ENCODE results near the gene MYO3B.

DNA sequence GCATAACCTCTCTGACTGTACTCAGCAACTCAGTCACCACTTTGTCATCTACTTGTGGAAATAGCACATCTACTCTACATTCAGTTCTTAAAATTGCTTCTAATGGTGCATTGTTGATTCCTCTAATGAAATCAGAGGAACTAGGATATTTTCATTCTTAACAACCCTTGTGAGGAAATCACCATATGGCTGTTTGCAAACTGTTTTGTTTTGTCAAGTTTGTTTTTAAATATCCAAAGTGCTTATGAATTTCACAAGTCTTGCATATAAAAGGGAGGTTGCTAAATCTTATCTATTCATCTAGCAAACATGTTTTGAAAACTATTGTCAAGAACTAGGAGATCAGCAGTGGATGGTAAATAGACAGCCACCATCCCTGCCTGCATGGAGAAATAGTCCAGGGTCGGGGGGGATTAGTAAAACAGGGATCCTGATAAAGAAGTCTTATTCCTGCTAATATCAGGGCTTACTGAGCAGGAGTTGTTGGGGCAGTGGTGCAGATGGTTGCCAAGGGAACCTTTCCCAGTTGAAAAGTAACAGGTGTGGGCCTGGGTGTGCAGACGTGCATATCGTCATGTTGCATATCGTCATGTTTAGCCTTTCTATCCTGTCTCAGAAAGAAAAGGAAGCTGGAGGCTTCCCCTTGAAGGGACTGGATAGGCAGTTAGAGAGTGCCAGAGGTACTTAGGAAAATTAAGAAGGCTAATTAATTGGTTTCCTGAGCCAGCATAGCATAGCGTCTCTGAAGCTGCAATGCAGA, 7.5 kb upstream of the MYO3B start:
- TF ChIP-seq SMC3 (IDR thresholded peaks at IDR 0.05; ENCODE audit: low read depth, low read length), result no peak
- TF ChIP-seq, protein P1, sequence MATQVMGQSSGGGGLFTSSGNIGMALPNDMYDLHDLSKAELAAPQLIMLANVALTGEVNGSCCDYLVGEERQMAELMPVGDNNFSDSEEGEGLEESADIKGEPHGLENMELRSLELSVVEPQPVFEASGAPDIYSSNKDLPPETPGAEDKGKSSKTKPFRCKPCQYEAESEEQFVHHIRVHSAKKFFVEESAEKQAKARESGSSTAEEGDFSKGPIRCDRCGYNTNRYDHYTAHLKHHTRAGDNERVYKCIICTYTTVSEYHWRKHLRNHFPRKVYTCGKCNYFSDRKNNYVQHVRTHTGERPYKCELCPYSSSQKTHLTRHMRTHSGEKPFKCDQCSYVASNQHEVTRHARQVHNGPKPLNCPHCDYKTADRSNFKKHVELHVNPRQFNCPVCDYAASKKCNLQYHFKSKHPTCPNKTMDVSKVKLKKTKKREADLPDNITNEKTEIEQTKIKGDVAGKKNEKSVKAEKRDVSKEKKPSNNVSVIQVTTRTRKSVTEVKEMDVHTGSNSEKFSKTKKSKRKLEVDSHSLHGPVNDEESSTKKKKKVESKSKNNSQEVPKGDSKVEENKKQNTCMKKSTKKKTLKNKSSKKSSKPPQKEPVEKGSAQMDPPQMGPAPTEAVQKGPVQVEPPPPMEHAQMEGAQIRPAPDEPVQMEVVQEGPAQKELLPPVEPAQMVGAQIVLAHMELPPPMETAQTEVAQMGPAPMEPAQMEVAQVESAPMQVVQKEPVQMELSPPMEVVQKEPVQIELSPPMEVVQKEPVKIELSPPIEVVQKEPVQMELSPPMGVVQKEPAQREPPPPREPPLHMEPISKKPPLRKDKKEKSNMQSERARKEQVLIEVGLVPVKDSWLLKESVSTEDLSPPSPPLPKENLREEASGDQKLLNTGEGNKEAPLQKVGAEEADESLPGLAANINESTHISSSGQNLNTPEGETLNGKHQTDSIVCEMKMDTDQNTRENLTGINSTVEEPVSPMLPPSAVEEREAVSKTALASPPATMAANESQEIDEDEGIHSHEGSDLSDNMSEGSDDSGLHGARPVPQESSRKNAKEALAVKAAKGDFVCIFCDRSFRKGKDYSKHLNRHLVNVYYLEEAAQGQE (IDR thresholded peaks at IDR 0.05; ENCODE audit: low read depth, low read length), result no peak
- no peak for TF ChIP-seq SIN3A (IDR thresholded peaks at IDR 0.05; ENCODE audit: borderline replicate concordance, low read depth, low read length)
- TF ChIP-seq, protein P2, sequence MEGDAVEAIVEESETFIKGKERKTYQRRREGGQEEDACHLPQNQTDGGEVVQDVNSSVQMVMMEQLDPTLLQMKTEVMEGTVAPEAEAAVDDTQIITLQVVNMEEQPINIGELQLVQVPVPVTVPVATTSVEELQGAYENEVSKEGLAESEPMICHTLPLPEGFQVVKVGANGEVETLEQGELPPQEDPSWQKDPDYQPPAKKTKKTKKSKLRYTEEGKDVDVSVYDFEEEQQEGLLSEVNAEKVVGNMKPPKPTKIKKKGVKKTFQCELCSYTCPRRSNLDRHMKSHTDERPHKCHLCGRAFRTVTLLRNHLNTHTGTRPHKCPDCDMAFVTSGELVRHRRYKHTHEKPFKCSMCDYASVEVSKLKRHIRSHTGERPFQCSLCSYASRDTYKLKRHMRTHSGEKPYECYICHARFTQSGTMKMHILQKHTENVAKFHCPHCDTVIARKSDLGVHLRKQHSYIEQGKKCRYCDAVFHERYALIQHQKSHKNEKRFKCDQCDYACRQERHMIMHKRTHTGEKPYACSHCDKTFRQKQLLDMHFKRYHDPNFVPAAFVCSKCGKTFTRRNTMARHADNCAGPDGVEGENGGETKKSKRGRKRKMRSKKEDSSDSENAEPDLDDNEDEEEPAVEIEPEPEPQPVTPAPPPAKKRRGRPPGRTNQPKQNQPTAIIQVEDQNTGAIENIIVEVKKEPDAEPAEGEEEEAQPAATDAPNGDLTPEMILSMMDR (IDR thresholded peaks at IDR 0.05), result no peak
- no peak for TF ChIP-seq EP300 (IDR thresholded peaks at IDR 0.05; ENCODE audit: borderline replicate concordance in 1 of 2, low read depth in 1 of 2, low read length in 1 of 2)
- TF ChIP-seq TAF1 (IDR thresholded peaks at IDR 0.05; ENCODE audit: borderline replicate concordance, low read depth, low read length), result no peak
- TF ChIP-seq MAX (IDR thresholded peaks at IDR 0.05; ENCODE audit: low read depth), result no peak
- TF ChIP-seq POLR2AphosphoS5 (IDR thresholded peaks at IDR 0.05; ENCODE audit: low read depth, low read length), result no peak
- no peak for TF ChIP-seq NFIC (IDR thresholded peaks at IDR 0.05; ENCODE audit: borderline replicate concordance)
- no peak for TF ChIP-seq RXRA (IDR thresholded peaks at IDR 0.05; ENCODE audit: borderline replicate concordance, low read depth)
- TF ChIP-seq, protein P3, sequence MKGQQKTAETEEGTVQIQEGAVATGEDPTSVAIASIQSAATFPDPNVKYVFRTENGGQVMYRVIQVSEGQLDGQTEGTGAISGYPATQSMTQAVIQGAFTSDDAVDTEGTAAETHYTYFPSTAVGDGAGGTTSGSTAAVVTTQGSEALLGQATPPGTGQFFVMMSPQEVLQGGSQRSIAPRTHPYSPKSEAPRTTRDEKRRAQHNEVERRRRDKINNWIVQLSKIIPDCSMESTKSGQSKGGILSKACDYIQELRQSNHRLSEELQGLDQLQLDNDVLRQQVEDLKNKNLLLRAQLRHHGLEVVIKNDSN (IDR thresholded peaks at IDR 0.05; ENCODE audit: borderline replicate concordance, low read depth), result no peak
- TF ChIP-seq GABPA (IDR thresholded peaks at IDR 0.05; ENCODE audit: low read depth), result no peak
- no peak for TF ChIP-seq EZH2phosphoT487 (IDR thresholded peaks at IDR 0.05; ENCODE audit: borderline replicate concordance, low read depth)
- TF ChIP-seq JUND (IDR thresholded peaks at IDR 0.05), result no peak

All from SK-N-SH (cell line).